ENCODE data around the gene NCR2.

Gene NCR2

GRCh38 chr6:41331401-41332150 lies 3.8 kb upstream of the NCR2 start:
- TF ChIP-seq PRDM10 (tag by site-specific recombination; IDR thresholded peaks at IDR 0.05): 0 out of 2 replicates have a peak, but pooled peaks have one; percentile 9
- 0 out of 2 replicates have a peak, but pooled peaks have one; percentile 7 for TF ChIP-seq ZNF211 (tag by site-specific recombination; IDR thresholded peaks at IDR 0.05; ENCODE audit: low read depth)
- TF ChIP-seq, protein P1, sequence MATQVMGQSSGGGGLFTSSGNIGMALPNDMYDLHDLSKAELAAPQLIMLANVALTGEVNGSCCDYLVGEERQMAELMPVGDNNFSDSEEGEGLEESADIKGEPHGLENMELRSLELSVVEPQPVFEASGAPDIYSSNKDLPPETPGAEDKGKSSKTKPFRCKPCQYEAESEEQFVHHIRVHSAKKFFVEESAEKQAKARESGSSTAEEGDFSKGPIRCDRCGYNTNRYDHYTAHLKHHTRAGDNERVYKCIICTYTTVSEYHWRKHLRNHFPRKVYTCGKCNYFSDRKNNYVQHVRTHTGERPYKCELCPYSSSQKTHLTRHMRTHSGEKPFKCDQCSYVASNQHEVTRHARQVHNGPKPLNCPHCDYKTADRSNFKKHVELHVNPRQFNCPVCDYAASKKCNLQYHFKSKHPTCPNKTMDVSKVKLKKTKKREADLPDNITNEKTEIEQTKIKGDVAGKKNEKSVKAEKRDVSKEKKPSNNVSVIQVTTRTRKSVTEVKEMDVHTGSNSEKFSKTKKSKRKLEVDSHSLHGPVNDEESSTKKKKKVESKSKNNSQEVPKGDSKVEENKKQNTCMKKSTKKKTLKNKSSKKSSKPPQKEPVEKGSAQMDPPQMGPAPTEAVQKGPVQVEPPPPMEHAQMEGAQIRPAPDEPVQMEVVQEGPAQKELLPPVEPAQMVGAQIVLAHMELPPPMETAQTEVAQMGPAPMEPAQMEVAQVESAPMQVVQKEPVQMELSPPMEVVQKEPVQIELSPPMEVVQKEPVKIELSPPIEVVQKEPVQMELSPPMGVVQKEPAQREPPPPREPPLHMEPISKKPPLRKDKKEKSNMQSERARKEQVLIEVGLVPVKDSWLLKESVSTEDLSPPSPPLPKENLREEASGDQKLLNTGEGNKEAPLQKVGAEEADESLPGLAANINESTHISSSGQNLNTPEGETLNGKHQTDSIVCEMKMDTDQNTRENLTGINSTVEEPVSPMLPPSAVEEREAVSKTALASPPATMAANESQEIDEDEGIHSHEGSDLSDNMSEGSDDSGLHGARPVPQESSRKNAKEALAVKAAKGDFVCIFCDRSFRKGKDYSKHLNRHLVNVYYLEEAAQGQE (tag by site-specific recombination; IDR thresholded peaks at IDR 0.05): peak; percentile 95
- peak; percentile 51 for TF ChIP-seq ZIC2 (tag by site-specific recombination; IDR thresholded peaks at IDR 0.05)
- TF ChIP-seq, protein P2, sequence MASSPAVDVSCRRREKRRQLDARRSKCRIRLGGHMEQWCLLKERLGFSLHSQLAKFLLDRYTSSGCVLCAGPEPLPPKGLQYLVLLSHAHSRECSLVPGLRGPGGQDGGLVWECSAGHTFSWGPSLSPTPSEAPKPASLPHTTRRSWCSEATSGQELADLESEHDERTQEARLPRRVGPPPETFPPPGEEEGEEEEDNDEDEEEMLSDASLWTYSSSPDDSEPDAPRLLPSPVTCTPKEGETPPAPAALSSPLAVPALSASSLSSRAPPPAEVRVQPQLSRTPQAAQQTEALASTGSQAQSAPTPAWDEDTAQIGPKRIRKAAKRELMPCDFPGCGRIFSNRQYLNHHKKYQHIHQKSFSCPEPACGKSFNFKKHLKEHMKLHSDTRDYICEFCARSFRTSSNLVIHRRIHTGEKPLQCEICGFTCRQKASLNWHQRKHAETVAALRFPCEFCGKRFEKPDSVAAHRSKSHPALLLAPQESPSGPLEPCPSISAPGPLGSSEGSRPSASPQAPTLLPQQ (tag by site-specific recombination; IDR thresholded peaks at IDR 0.05): no peak
- TF ChIP-seq ZNF600 (tag by site-specific recombination; IDR thresholded peaks at IDR 0.05): 0 out of 2 replicates have a peak, but pooled peaks have one; percentile 28
- Histone ChIP-seq H3K27ac (ENCODE audit: extremely low read depth, low read depth, low read length) (no peak overlapping the region; the same call in 1 of the 2 replicates), H3K9me3 (ENCODE audit: control insufficient read depth, insufficient read depth, low read depth, low read length) (no peaks in the 10 kb centered on the region), H3K36me3 (ENCODE audit: control insufficient read depth in 2 of 2, insufficient read depth in 1 of 2, low read length in 2 of 2) (no peaks in the 10 kb centered on the region), H3K4me3 (ENCODE audit: low read depth, low read length) (no peak overlapping the region), H3K4me1 (ENCODE audit: control insufficient read depth, insufficient read depth, low read length) (no peaks in the 10 kb centered on the region)
- CTCF ChIA-PET: interaction anchor here (0.6 to 3.4 kb wide), 4 partner anchors 11 to 350 kb away, joined by 3 to 16 read pairs (median 10); no protein-coding TSS in a partner anchor
- POLR2A ChIA-PET: no interaction called here

- Histone ChIP-seq H3K27ac (ENCODE audit: extremely low read depth, low read depth, low read length) (no peak overlapping the region), H3K9me3 (ENCODE audit: control insufficient read depth, insufficient read depth, low read depth, low read length) (no peaks in the 10 kb centered on the region), H3K36me3 (ENCODE audit: control insufficient read depth in 2 of 2, insufficient read depth in 1 of 2, low read length in 2 of 2) (no peaks in the 10 kb centered on the region), H3K4me3 (ENCODE audit: low read depth, low read length) (no peak overlapping the region), H3K4me1 (ENCODE audit: control insufficient read depth, insufficient read depth, low read length) (no peaks in the 10 kb centered on the region)
- ChIA-PET CTCF (interaction anchor here (1.9 to 3.4 kb wide), 2 partner anchors 12 to 26 kb away, joined by 9 to 16 read pairs; no protein-coding TSS in a partner anchor), POLR2A (no interaction called here)
- TF ChIP-seq ZNF114 (tag by site-specific recombination; IDR thresholded peaks at IDR 0.05) (no peak), ZNF580 (tag by site-specific recombination; IDR thresholded peaks at IDR 0.05) (no peak), ZFHX2 (tag by site-specific recombination; conservative IDR thresholded peaks at IDR 0.05) (0 out of 2 replicates have a peak, but pooled peaks have one; percentile 21)
Measured at GRCh38 chr6:41332241-41332640, 3.2 kb upstream of the NCR2 start.

Data from HEK293 (cell line).